GM21723 (cell line): ENCODE measurements around the gene COMTD1.

Experiments used
- ATAC-seq: cut with Tn5 transposase; IDR thresholded peaks from one replicate; pipeline ENCODE4 v1.9.1; 2021; ENCODE audit warnings: mild to moderate bottlenecking, moderate library complexity; ENCODE audit not compliant: unreplicated experiment

Gene COMTD1

GRCh38 chr10:75235375-75236177 lies at the start of gene COMTD1:
COMTD1 (minus strand) TSS chr10:75235957; CDS start chr10:75235928, 29 bp downstream.
- peak; percentile 75 for ATAC-seq

GRCh38 chr10:75283671-75284470 lies 48.1 kb upstream of the COMTD1 start:
- ATAC-seq: no peak

GRCh38 chr10:75283078-75283670 lies 47.4 kb upstream of the COMTD1 start:
- no peak for ATAC-seq

- ATAC-seq: no peak
Observed at GRCh38 chr10:75281974-75282373, 46.2 kb upstream of the COMTD1 start.

GRCh38 chr10:75280236-75280635 lies 44.5 kb upstream of the COMTD1 start:
- ATAC-seq: no peak

GRCh38 chr10:75276069-75276872 lies 40.5 kb upstream of the COMTD1 start:
- ATAC-seq: no peak

GRCh38 chr10:75272896-75273295 lies 37.1 kb upstream of the COMTD1 start:
- ATAC-seq: no peak

- ATAC-seq: no peak
Observed at GRCh38 chr10:75272094-75272493, 36.3 kb upstream of the COMTD1 start.

- no peak for ATAC-seq
Observed at GRCh38 chr10:75269605-75270004, 33.8 kb upstream of the COMTD1 start.

- ATAC-seq: no peak
Observed at GRCh38 chr10:75266945-75267344, 31.2 kb upstream of the COMTD1 start.

GRCh38 chr10:75265856-75266255 lies 30.1 kb upstream of the COMTD1 start:
- ATAC-seq: no peak

- no peak for ATAC-seq
Observed at GRCh38 chr10:75263806-75264205, 28.0 kb upstream of the COMTD1 start.

- ATAC-seq: no peak
Observed at GRCh38 chr10:75261813-75262705, 26.3 kb upstream of the COMTD1 start.

- no peak for ATAC-seq
Observed at GRCh38 chr10:75260990-75261389, 25.2 kb upstream of the COMTD1 start.

GRCh38 chr10:75254739-75255138 lies 19.0 kb upstream of the COMTD1 start:
- ATAC-seq: no peak

GRCh38 chr10:75253281-75254220 lies 17.8 kb upstream of the COMTD1 start:
- ATAC-seq: no peak

GRCh38 chr10:75250934-75251333 lies 15.2 kb upstream of the COMTD1 start:
- no peak for ATAC-seq

- ATAC-seq: no peak
Observed at GRCh38 chr10:75247797-75248196, 12.0 kb upstream of the COMTD1 start.

- ATAC-seq: no peak
Observed at GRCh38 chr10:75246506-75246905, 10.7 kb upstream of the COMTD1 start.
